Aorta (tissue), 5 donors: ENCODE data around the gene C20orf141. TPM values are rescaled to one million over a fixed set of nuclear protein-coding genes. Genes with fewer than 3 reads are reported as not detected.

Experiments
- ATAC-seq: fragments of 200-7000 bp; cut with Tn5 transposase; one replicate; pipeline ENCODE4 v1.9.1; 2022; ENCODE audit warnings: moderate library complexity; ENCODE audit not compliant: low FRiP score
- DNase-seq, 2 donors: peaks; one replicate each; pipeline ENCODE4 v3.0.0-alpha.2; 2020
- H3K27ac ChIP-seq, 2 donors: one replicate each; pipeline ENCODE4 v1.5.1; 2013; ENCODE audit warnings: low read length in 2 of 2, mild to moderate bottlenecking in 2 of 2, moderate library complexity in 2 of 2, control low read depth in 1 of 2, inconsistent platforms in 1 of 2, low read depth in 1 of 2
- H3K27me3 ChIP-seq, 2 donors: one replicate each; pipeline ENCODE4 v1.6.1; 2013; ENCODE audit warnings: control low read depth in 1 of 2, low read length in 1 of 2, mild to moderate bottlenecking in 1 of 2, moderate library complexity in 1 of 2; ENCODE audit not compliant: insufficient read depth in 2 of 2, control insufficient read depth in 1 of 2
- H3K36me3 ChIP-seq, 2 donors: one replicate each; pipeline ENCODE4 v1.6.1; 2013; ENCODE audit warnings: control low read depth in 1 of 2, low read length in 1 of 2, mild to moderate bottlenecking in 1 of 2; ENCODE audit not compliant: insufficient read depth in 2 of 2, control insufficient read depth in 1 of 2
- H3K4me1 ChIP-seq, 2 donors: one replicate each; pipeline ENCODE4 v1.6.1; 2013; ENCODE audit warnings: low read length in 2 of 2, control low read depth in 1 of 2, mild to moderate bottlenecking in 1 of 2, moderate library complexity in 1 of 2; ENCODE audit not compliant: insufficient read depth in 2 of 2, control insufficient read depth in 1 of 2
- H3K4me3 ChIP-seq, 2 donors: one replicate each; pipeline ENCODE4 v1.5.1; 2013; ENCODE audit warnings: low read length in 2 of 2, control low read depth in 1 of 2, mild to moderate bottlenecking in 1 of 2
- H3K9me3 ChIP-seq: one replicate; pipeline ENCODE4 v1.6.1; 2013; ENCODE audit warnings: mild to moderate bottlenecking, low read length; ENCODE audit not compliant: control insufficient read depth
- WGBS, 2 donors: extraction: QIAGEN DNeasy Blood & Tissue Kit; methylation state at CpG; one replicate each; pipeline ENCODE4 v1.1.7; 2013; 5-methylcytosine and 5-hydroxymethylcytosine counted together
- intact Hi-C, 2 donors: fragments of 100-400 bp; cut with DNase I; formaldehyde crosslinking; loops; one replicate each; pipeline versions ENCODE4 v1.14.2 to v1.15.0; 2022
- polyA plus RNA-seq, 2 donors: library from polyadenylated mRNA; stranded (reverse); fragments of 200-250 nt; gene quantifications; one replicate each; pipeline ENCODE4 v1.2.3, GENCODE V29; 2013
- total RNA-seq, 2 donors: library from RNA; stranded (reverse); fragmentation: NEBNext Ultra II Directional; extraction: Animal tissue kit (Norgen Biotek cat#: 25700); gene quantifications; one replicate each; pipeline ENCODE4 v1.2.1, GENCODE V29; 2021
- donor health status: healthy with polysubstance abuse.
- donor health status: Bipolar disorder and iron deficiency.
- donor health status: DM: no; HTN: no; CAD: no.
- donor health status: DM: no; HTN: no; CAD: no.
- donor health status: DM: yes; HTN: yes; CAD: no.

The C20orf141 gene
- total and polyA plus RNA-seq, 4 donors, result not detected

DNA sequence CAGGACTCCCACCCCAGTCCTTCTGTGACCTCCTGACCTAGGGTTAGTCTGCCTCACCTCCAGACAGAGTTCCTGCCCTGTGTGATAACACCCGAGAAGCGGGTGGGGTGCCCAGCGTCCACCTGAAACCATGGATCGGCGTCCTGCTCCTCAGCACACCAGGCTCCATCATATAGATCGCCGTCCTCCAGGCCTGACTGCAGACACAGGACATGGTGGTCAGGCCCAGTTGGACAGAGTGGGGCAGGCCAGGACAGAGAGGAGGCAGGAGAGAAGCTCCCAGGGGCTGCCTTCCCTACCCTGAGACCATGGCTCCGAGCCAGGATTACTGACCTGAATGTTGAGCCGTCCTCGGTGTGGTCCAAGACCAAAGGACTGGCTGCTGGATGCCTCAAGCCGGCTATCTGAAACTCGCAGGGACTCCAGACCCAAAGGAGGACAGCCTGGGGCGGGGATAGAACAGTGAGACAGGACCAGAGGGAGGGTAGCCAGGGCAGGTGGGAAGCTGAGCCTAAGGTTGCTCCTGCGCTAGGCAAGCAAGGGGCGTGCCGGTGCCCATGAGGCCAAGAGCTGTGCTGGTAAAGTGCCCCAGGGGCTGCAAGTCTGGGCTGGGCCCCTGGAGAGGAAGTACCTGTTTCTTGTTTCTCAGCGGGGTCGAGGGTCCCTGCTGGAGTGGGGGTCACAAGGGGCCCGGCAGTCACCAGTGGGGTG is 16.5 kb upstream of the C20orf141 start:
- Histone ChIP-seq H3K27ac (no peak overlapping the region), H3K27me3 (no peaks in the 10 kb centered on the region), H3K4me1 (no peaks in the 10 kb centered on the region), H3K36me3 (no peaks in the 10 kb centered on the region), H3K9me3 (no peaks in the 10 kb centered on the region), H3K4me3 (no peak overlapping the region)
- DNase-seq (no peak), ATAC-seq (no peak)
- 94 to 97% methylated on average over 19 of the region's 19 CpGs for WGBS, 2 donors
- intact Hi-C loops, result no loop called here

DNA sequence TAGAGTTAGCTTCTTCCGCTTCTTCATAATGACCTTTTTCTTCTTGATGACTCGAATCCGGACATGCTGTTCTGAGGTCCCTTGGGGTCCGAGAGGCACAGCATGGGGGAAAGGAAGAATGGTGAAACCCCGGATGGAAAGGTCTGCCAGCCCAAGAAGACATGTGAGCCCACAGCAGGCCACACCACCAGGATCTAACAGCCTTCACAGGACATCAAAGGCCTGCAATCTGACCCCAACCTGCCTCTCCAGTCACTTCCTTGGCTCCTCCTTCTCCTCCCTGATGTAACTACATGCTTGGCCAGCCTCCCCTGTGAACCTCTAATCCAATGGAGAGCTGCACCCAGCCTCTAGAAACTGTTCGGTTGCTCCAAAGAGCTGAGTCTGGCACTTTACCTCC is 16.0 kb upstream of the C20orf141 start:
- H3K4me1 ChIP-seq, result no peaks in the 10 kb centered on the region
- WGBS, 2 donors, result 88 to 91% methylated on average over 6 of the region's 6 CpGs
- no peak overlapping the region for H3K27ac ChIP-seq
- ATAC-seq (no peak), DNase-seq (no peak)
- no peaks in the 10 kb centered on the region for H3K9me3 ChIP-seq
- no peaks in the 10 kb centered on the region for H3K27me3 ChIP-seq
- no peaks in the 10 kb centered on the region for H3K36me3 ChIP-seq
- no peak overlapping the region for H3K4me3 ChIP-seq
- intact Hi-C loops, result no loop called here

DNA sequence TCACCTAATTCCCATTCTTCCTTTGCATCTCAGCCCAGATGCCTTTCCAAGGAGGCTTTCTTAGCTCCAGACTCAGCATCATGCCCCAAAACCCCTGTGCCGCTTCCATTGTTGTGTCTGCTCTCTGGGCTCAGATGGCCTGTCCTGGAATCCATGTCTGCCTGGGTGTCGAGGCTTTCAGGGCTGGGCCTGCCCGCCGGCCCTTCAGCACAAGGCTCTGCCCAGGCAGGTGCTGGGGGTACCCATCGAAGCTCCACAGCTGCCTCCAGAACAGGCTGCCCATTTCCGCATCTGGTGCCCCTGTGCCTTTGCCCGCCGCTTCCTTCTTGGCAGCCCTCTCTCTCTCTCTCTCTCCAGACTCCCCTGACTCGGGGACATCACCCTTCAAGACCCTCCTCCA is 15.5 kb upstream of the C20orf141 start:
- no peaks in the 10 kb centered on the region for H3K9me3 ChIP-seq
- no peak for ATAC-seq
- H3K4me1 ChIP-seq, result no peaks in the 10 kb centered on the region
- H3K36me3 ChIP-seq, result no peaks in the 10 kb centered on the region
- H3K27ac ChIP-seq, result no peak overlapping the region
- WGBS, 2 donors, result 60 to 65% methylated on average over 9 of the region's 9 CpGs
- H3K27me3 ChIP-seq, result no peaks in the 10 kb centered on the region
- no peak overlapping the region for H3K4me3 ChIP-seq
- DNase-seq, result no peak
- intact Hi-C loops, result no loop called here

DNA sequence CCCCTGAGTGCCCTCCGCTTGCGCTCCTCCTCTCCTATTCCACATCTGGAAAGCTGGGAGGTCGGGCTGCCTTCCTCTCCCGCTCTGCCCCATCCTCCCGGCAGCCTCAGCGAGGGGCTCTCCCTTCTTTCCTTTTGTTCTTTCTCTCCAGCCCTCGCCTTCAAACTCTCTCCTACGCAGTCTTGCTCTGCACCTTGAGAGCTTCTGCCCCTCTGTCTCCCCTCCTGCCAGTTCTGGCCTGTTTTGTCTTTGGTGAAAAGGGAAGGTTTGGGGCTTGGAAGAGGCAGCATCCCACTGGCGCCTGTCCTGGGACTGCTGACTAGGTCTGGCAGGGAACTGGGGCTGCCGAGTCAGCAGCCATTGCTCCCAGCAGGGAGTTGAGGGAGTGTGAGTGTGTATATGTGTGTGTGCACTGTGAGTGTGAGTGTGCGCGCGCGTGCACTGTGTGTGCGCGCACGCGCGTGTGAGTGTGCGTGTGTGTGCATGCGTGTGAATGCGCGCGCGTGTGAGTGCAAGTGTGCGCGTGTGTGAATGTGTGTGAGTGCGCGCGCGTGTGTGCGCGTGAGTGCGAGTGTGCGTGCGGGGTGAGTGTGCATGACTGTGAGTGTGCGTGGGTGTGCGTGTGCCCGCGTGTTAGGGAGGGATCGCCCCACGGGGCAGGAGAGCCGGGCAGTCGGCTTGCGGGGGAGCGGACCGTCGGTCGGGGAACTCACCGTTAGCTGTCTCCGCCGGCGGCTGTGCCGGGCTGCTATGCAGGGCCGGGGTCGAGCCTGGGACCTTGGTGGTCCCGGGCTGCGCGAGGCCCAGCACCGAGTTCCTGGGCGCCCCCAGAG is 14.9 kb upstream of the C20orf141 start:
- intact Hi-C loops, result no loop called here
- no peaks in the 10 kb centered on the region for H3K9me3 ChIP-seq
- 2 to 3% methylated on average over 52 to 61 of the region's 61 CpGs for WGBS, 2 donors
- H3K27me3 ChIP-seq, result no peaks in the 10 kb centered on the region
- H3K36me3 ChIP-seq, result no peaks in the 10 kb centered on the region
- DNase-seq (peak in 1 of 2 donors; percentile 76), ATAC-seq (no peak)
- no peaks in the 10 kb centered on the region for H3K4me1 ChIP-seq
- H3K27ac ChIP-seq, result no peak overlapping the region
- H3K4me3 ChIP-seq, result no peak overlapping the region

- Histone ChIP-seq H3K36me3 (no peaks in the 10 kb centered on the region), H3K9me3 (no peaks in the 10 kb centered on the region), H3K4me1 (no peaks in the 10 kb centered on the region), H3K27ac (no peak within 1 kb of the TSS), H3K4me3 (no peak within 1 kb of the TSS), H3K27me3 (no peaks in the 10 kb centered on the region)
- 2 to 4% methylated on average over 29 to 52 of the region's 52 CpGs for WGBS, 2 donors
- DNase-seq (peak in 1 of 2 donors; percentile 78), ATAC-seq (peak; percentile 19)
- intact Hi-C loops, result no loop called here
These were observed 14.1 kb upstream of the C20orf141 start, which contains the start of gene CPXM1 for GRCh38 chr20:2800521-2801285. TSS of gene CPXM1 (minus strand) at chr20:2800627. CDS start at chr20:2800572, 55 bp downstream.

DNA sequence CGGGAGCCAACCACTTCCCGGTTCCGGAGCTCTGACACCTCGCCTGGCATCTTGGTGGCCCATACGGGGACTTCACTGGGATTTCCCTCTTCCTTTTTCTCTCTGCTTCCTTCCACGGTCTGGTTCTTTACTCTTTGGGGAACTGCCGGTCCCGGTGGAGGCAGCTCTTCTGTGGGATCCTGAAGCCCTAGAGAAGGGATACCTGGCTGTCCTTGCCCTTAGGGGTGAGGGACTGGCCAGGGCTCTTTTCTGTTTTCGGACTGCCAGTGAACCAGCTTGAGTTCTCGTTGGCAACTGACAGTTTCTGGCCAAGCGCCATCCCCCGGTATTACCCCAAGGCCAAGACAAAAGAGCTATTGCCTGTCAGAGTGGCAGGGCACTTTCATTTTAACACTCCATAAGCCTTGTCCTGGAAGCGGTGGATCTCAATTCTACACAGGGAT is 13.5 kb upstream of the C20orf141 start:
- intact Hi-C loops, result no loop called here
- Histone ChIP-seq H3K27ac (no peak overlapping the region), H3K36me3 (no peaks in the 10 kb centered on the region), H3K9me3 (no peaks in the 10 kb centered on the region), H3K4me3 (no peak overlapping the region), H3K27me3 (no peaks in the 10 kb centered on the region), H3K4me1 (no peaks in the 10 kb centered on the region)
- WGBS, 2 donors, result 6 to 9% methylated on average over 13 of the region's 13 CpGs
- DNase-seq (no peak), ATAC-seq (no peak)

GRCh38 chr20:2804041-2804828 is 10.6 kb upstream of the C20orf141 start:
- WGBS, 2 donors, result 48 to 49% methylated on average over 16 of the region's 16 CpGs
- no peak for DNase-seq
- no peak overlapping the region for H3K27ac ChIP-seq

More at GRCh38 chr20:2804041-2804828, 10.6 kb upstream of the C20orf141 start:
- no peak for ATAC-seq
- Histone ChIP-seq H3K36me3 (no peaks in the 10 kb centered on the region), H3K4me3 (no peak overlapping the region), H3K9me3 (no peaks in the 10 kb centered on the region), H3K27me3 (no peaks in the 10 kb centered on the region), H3K4me1 (no peaks in the 10 kb centered on the region)
- intact Hi-C loops, result no loop called here
